ENCODE measurements around the gene NGLY1. TPM values are rescaled to one million over a fixed set of nuclear protein-coding genes. Genes with fewer than 3 reads are reported as not detected.

Gene NGLY1
- polyA plus RNA-seq, 1 experiment = 13.9 TPM

GRCh38 chr3:25803833-25804232, 20.6 kb upstream of the NGLY1 start:
- no peak overlapping the region for H3K27ac ChIP-seq (ENCODE audit: low read depth, low read length)
- CTCF ChIA-PET = interaction anchor here (0.6 kb wide), 1 partner anchor 53 kb away, joined by 4 read pairs; no protein-coding TSS in a partner anchor
- POLR2A ChIA-PET = no interaction called here
- TF ChIP-seq CTCF (IDR thresholded peaks at IDR 0.05; ENCODE audit: low read depth, low read length) = no peak
- DNase-seq (ENCODE audit: low read depth, low spot score) = no peak
- no peak overlapping the region for H3K4me3 ChIP-seq (ENCODE audit: low read depth, low read length)
- peaks cover 5% of the 10 kb centered on the region for H3K27me3 ChIP-seq (ENCODE audit: control insufficient read depth, insufficient read depth, low read length)
- no peaks in the 10 kb centered on the region for H3K9me3 ChIP-seq (ENCODE audit: control insufficient read depth, insufficient read depth, low read length)

- CTCF ChIA-PET = no interaction called here
- no peak for DNase-seq (ENCODE audit: low read depth, low spot score)
- no peak overlapping the region for H3K4me3 ChIP-seq (ENCODE audit: low read depth, low read length)
- no peaks in the 10 kb centered on the region for H3K9me3 ChIP-seq (ENCODE audit: control insufficient read depth, insufficient read depth, low read length)
- peaks cover 5% of the 10 kb centered on the region for H3K27me3 ChIP-seq (ENCODE audit: control insufficient read depth, insufficient read depth, low read length)
- POLR2A ChIA-PET = no interaction called here
- no peak overlapping the region for H3K27ac ChIP-seq (ENCODE audit: low read depth, low read length)
- no peak for TF ChIP-seq CTCF (IDR thresholded peaks at IDR 0.05; ENCODE audit: low read depth, low read length)
Observed at GRCh38 chr3:25801786-25802185, 18.5 kb upstream of the NGLY1 start.

- no peak for TF ChIP-seq CTCF (IDR thresholded peaks at IDR 0.05; ENCODE audit: low read depth, low read length)
- Histone ChIP-seq H3K27me3 (ENCODE audit: control insufficient read depth, insufficient read depth, low read length) (no peaks in the 10 kb centered on the region), H3K4me3 (ENCODE audit: low read depth, low read length) (peak within 1 kb of the TSS; percentile 79), H3K9me3 (ENCODE audit: control insufficient read depth, insufficient read depth, low read length) (no peaks in the 10 kb centered on the region), H3K27ac (ENCODE audit: low read depth, low read length) (peak within 1 kb of the TSS; percentile 91)
- CTCF ChIA-PET = interaction anchor here (0.8 to 2.6 kb wide), 5 partner anchors 31 to 196 kb away, joined by 3 to 10 read pairs (median 4); no protein-coding TSS in a partner anchor
- peak; percentile 74 for DNase-seq (ENCODE audit: low read depth, low spot score)
- POLR2A ChIA-PET = interaction anchor here (0.9 kb wide), 1 partner anchor 31 kb away, joined by 5 read pairs; no protein-coding TSS in a partner anchor
Observed at GRCh38 chr3:25789596-25790556, 6.6 kb upstream of the NGLY1 start, which contains the start of gene OXSM. Gene OXSM, plus strand, starts transcription at chr3:25790090. Its CDS starts 931 bp downstream, at chr3:25791021.

GRCh38 chr3:25789209-25789595, 6.0 kb upstream of the NGLY1 start:
- CTCF ChIA-PET = interaction anchor here (0.8 to 2.6 kb wide), 3 partner anchors 31 to 141 kb away, joined by 4 to 10 read pairs (median 7); no protein-coding TSS in a partner anchor
- POLR2A ChIA-PET = interaction anchor here (0.9 kb wide), 1 partner anchor 31 kb away, joined by 5 read pairs; no protein-coding TSS in a partner anchor
- no peak for DNase-seq (ENCODE audit: low read depth, low spot score)

More at GRCh38 chr3:25789209-25789595, 6.0 kb upstream of the NGLY1 start:
- Histone ChIP-seq H3K27me3 (ENCODE audit: control insufficient read depth, insufficient read depth, low read length) (no peaks in the 10 kb centered on the region), H3K27ac (ENCODE audit: low read depth, low read length) (no peak overlapping the region), H3K9me3 (ENCODE audit: control insufficient read depth, insufficient read depth, low read length) (no peaks in the 10 kb centered on the region), H3K4me3 (ENCODE audit: low read depth, low read length) (peak overlapping the region; percentile 79)
- no peak for TF ChIP-seq CTCF (IDR thresholded peaks at IDR 0.05; ENCODE audit: low read depth, low read length)
